NT2/D1 (cell line): ENCODE data around the gene HNF1A.

Source experiments
- YY1 ChIP-seq: IDR thresholded peaks from 2 replicates; pipeline ENCODE4 v1.6.1; 2011; ENCODE audit not compliant: insufficient read length, insufficient read depth
- ZNF274 ChIP-seq: IDR thresholded peaks from 2 replicates; pipeline ENCODE4 v1.6.1; 2011; ENCODE audit warnings: mild to moderate bottlenecking, low read depth, low read length

DNA sequence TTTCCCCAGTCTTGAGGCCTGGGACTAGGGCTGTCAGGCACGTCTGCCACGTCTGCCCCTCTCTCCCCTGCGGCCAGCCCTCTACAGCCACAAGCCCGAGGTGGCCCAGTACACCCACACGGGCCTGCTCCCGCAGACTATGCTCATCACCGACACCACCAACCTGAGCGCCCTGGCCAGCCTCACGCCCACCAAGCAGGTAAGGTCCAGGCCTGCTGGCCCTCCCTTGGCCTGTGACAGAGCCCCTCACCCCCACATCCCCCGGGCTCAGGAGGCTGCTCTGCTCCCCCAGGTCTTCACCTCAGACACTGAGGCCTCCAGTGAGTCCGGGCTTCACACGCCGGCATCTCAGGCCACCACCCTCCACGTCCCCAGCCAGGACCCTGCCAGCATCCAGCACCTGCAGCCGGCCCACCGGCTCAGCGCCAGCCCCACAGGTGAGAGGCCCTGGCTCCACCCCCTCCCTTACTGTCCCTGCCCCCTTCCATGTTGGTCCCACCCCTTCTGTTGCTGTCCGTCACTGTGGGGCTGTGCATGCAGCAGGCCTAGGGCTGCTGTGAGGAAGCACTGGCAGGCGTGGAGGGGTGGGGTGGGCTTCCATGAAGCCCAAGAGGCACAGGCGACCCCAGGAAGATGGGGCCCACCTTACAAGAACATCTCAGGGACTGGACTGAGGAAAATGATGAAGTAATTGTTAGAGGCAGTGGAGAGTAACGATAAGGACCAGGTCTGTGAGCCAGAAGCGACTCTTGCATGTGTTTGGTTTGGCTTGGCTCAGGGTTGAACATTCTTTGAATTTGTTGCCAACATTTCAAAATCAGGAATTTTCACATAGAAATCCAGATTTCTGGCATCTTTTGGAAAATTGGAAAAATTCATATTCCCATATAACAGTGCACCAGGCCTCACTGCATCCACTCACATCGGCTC is 21.1 kb downstream of the HNF1A start:
- no peak for TF ChIP-seq YY1
- no peak for TF ChIP-seq ZNF274
